HEK293T (cell line): ENCODE results near the gene PRKG1.

ENCODE experiments used
- BHLHE40 ChIP-seq: fragments of 450-650 bp; IDR thresholded peaks from 2 replicates; pipeline ENCODE4 v1.6.1; 2016; ENCODE audit warnings: mild to moderate bottlenecking, moderate library complexity, borderline replicate concordance
- ELF4 ChIP-seq: fragments of 450-650 bp; IDR thresholded peaks from 2 replicates; pipeline ENCODE4 v1.6.1; 2017; ENCODE audit warnings: antibody characterized with exemption
- FOXM1 ChIP-seq: fragments of 450-650 bp; IDR thresholded peaks from 2 replicates; pipeline ENCODE4 v1.6.1; 2017; ENCODE audit warnings: mild to moderate bottlenecking, borderline replicate concordance
- SP1 ChIP-seq: fragments of 450-650 bp; IDR thresholded peaks from 2 replicates; pipeline ENCODE4 v1.6.1; 2017

DNA sequence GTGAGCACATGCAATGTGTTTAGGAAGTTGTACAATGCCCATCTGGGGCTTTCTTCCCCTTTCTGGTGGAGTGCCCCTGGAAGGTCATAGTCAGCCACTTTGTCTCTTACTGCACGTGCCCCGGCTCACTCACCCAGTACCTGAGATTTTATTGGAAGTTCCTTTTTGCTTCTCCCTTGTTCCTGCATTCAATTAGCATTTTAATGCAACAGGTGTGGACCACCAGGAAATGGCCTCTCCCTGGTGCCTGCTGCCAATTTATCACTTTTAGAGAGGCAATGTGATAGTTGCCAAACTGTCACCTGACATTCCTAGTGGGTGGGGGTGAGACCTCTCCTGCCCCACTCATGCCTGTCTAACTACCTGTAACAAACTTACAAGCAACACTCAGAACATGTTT lies 946.4 kb downstream of the PRKG1 start:
- TF ChIP-seq ELF4 (no peak), BHLHE40 (no peak), SP1 (no peak), FOXM1 (no peak)
